BE2C (cell line): ENCODE data around the gene MRPS10.

Experiments used
- DNase-seq: peaks from one replicate; pipeline ENCODE4 v3.0.0-alpha.2; 2020
- H3K27me3 ChIP-seq: fragments of 250-450 bp; sonication (Bioruptor Pico); 2 replicates; pipeline ENCODE4 v1.5.1; 2020; ENCODE audit warnings: mild to moderate bottlenecking
- H3K36me3 ChIP-seq: fragments of 250-450 bp; sonication (Bioruptor Pico); 2 replicates; pipeline ENCODE4 v1.5.1; 2020; ENCODE audit warnings: mild to moderate bottlenecking
- H3K4me1 ChIP-seq: fragments of 250-450 bp; sonication (Bioruptor Pico); 2 replicates; pipeline ENCODE4 v1.5.1; 2020
- H3K4me3 ChIP-seq: 2 replicates; pipeline ENCODE4 v1.5.1; 2011; ENCODE audit warnings: low read depth, low read length
- H3K9me3 ChIP-seq: fragments of 250-450 bp; sonication (Bioruptor Pico); 2 replicates; pipeline ENCODE4 v1.5.1; 2020
- TF ChIP-seq, protein P1 (sequence below): IDR thresholded peaks from 2 replicates; pipeline ENCODE4 v1.5.1; 2012; ENCODE audit warnings: mild to moderate bottlenecking, low read depth, low read length

MRPS10 gene

DNA sequence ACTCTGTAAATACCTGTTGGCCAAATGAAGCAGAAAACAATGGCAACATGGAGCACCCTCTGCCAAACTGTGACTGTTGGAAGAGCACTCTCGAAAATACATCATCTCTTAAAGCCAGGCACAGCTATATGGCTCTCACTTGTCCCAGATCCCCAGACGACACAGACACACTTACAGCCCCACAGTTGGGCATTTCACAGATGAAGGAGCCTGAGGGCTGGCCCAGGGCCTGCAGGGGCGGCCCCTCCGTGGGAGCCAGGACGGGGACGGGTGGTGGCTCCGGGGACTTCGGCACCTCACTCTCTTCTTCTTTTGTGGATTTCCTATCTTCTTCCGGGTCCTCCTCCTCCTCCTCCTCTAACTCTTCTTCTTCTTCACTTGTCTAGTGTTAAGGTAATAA is 18.4 kb upstream of the MRPS10 start:
- TF ChIP-seq, protein P1, sequence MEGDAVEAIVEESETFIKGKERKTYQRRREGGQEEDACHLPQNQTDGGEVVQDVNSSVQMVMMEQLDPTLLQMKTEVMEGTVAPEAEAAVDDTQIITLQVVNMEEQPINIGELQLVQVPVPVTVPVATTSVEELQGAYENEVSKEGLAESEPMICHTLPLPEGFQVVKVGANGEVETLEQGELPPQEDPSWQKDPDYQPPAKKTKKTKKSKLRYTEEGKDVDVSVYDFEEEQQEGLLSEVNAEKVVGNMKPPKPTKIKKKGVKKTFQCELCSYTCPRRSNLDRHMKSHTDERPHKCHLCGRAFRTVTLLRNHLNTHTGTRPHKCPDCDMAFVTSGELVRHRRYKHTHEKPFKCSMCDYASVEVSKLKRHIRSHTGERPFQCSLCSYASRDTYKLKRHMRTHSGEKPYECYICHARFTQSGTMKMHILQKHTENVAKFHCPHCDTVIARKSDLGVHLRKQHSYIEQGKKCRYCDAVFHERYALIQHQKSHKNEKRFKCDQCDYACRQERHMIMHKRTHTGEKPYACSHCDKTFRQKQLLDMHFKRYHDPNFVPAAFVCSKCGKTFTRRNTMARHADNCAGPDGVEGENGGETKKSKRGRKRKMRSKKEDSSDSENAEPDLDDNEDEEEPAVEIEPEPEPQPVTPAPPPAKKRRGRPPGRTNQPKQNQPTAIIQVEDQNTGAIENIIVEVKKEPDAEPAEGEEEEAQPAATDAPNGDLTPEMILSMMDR = no peak
- no peaks in the 10 kb centered on the region for H3K27me3 ChIP-seq
- H3K4me1 ChIP-seq = no peaks in the 10 kb centered on the region
- peaks cover 11% of the 10 kb centered on the region for H3K36me3 ChIP-seq
- H3K4me3 ChIP-seq = no peak overlapping the region
- no peaks in the 10 kb centered on the region for H3K9me3 ChIP-seq
- DNase-seq = no peak

DNA sequence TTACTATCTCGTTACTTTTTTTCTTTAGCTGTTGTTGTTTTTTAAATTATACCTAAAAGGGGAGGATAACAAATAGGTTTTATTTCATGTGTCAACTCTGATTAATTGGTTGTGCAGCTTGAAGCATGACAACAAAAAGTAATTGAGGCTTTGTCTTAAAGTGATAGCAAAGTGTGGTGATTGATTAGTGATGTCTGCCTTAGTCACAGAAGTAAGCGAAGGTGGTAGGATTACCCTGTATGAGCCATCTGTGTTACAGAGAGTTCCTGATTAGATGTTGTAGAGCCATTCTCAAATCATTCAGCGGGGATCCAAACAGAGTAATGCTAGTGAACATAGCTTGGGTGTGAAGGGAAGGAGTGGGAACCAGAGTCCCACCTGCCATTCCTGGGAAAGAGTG is 14.4 kb upstream of the MRPS10 start:
- no peak overlapping the region for H3K4me3 ChIP-seq
- H3K9me3 ChIP-seq = no peaks in the 10 kb centered on the region
- no peak for DNase-seq
- TF ChIP-seq, protein P1 = no peak
- H3K36me3 ChIP-seq = peaks cover 8% of the 10 kb centered on the region; the same call in 1 of the 2 replicates
- peaks cover 5% of the 10 kb centered on the region; the same call in 1 of the 2 replicates for H3K4me1 ChIP-seq
- no peaks in the 10 kb centered on the region for H3K27me3 ChIP-seq

DNA sequence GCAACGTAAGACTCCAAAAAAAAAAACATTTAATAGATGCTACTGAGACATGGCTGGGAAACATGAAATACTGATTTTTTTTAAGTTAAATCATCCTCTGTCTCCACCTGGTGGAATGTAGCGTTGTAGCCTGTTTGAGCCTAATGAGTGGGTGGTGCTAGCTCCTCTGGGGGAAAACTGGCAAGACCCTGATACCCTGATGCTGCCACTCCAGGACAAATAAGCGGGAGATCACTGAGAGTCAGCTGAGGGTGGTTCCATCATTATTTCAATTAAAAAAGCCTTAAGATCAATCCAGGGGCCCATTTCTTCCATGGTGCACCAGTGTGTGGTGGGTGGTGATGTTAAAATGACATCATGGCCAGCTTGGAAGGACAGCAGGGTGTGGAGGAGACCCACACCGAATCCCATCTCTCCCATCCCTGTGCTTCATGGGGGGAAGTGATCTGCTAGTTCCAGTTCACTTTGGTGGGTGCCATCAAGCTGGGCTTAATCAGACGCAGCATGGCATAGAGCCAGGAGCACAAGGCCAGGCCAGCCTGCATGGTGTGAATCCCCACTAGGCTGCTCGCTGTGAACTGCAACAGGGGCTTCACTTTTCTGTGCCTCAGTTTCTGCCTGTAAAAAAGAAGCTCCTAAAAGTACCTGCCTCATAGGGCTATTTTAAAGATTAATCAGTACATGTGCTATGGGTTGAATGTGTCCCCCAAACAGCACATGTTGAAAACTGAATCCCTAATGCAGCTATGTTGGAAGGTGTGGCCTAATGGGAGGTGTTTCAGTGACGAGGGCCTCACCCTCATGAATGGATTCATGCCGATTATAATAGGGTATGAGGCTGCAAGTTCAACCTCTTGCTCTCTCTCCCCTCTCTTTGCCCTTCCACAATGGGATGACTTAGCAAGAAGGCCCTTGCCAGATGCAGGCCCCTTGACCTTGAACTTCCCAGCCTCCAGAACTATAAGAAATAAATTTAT is 13.0 kb upstream of the MRPS10 start:
- DNase-seq = peak; percentile 38
- no peaks in the 10 kb centered on the region for H3K9me3 ChIP-seq
- peaks cover 5% of the 10 kb centered on the region; the same call in 1 of the 2 replicates for H3K4me1 ChIP-seq
- peaks cover 3% of the 10 kb centered on the region; the same call in 1 of the 2 replicates for H3K36me3 ChIP-seq
- no peak overlapping the region for H3K4me3 ChIP-seq
- no peaks in the 10 kb centered on the region for H3K27me3 ChIP-seq
- TF ChIP-seq, protein P1 = peak; percentile 44

DNA sequence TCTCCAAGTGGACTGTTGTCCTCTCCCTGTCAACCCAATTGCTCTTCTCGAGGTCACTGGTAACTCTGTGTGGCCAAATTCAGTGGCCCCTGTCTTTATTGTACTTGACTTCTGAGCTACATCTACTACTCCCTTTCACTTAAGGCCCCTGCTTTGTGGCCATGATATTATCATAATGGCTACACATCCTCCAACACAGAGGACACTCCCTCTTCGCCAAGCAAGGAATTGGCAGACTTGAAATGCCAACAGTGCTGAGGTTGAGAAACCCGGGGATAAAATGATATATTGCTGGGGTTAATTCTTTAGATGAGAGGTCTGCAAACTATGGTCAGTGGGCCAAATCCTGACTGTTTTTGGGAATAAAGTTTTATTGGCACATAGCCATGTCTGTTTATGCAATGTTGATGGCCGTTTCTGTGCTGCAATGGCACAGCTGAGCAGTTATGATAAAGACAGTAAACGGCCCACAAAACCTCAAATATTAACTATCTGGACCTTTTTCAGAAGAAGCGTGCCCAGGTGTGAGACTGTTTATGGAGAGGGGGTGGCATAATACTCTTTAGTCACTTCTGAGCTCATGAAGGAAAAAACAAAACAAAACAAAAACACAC is 12.0 kb upstream of the MRPS10 start:
- Histone ChIP-seq H3K9me3 (no peaks in the 10 kb centered on the region), H3K4me1 (peaks cover 5% of the 10 kb centered on the region), H3K27me3 (no peaks in the 10 kb centered on the region), H3K4me3 (no peak overlapping the region), H3K36me3 (peaks cover 2% of the 10 kb centered on the region; the same call in 1 of the 2 replicates)
- TF ChIP-seq, protein P1 = no peak
- no peak for DNase-seq

DNA sequence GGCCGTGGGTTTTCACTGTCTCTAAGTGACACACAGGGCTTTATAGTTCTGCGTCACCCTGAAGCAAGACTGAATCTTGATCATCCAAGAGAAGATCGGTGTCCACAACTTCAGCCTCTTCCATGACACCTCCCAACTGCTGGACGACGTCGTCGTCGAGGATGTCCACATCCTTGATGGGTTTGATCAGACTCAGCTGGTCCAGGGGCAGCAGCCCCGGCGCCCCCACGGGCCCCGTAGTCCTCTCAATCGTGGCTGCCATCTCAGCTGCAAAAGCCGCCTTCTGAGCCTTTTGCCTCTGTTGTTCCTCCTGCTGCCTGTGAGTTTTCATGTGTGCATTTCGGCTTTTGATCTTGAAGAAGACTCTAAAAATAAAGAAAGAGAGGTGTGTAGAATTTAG is 10.6 kb upstream of the MRPS10 start:
- Histone ChIP-seq H3K9me3 (no peaks in the 10 kb centered on the region), H3K4me3 (no peak overlapping the region), H3K4me1 (peaks cover 5% of the 10 kb centered on the region), H3K36me3 (no peaks in the 10 kb centered on the region; the same call in 1 of the 2 replicates), H3K27me3 (no peaks in the 10 kb centered on the region)
- TF ChIP-seq, protein P1 = no peak
- no peak for DNase-seq
